Suppressor macrophage treated with lipopolysaccharide for 4 hours (primary cell): ENCODE measurements around the gene CD276.
"Not testable (repeated sequence)": the region's sequence is repeated elsewhere in the genome, so short reads cannot be mapped to it uniquely, and the experiment has no call there.

Experiments
- DNase-seq: peaks from one replicate; pipeline ENCODE4 v3.0.0-alpha.2; 2020

Gene CD276

GRCh38 chr15:73684581-73685455 is 635 bp downstream of the CD276 start:
- no peak for DNase-seq

- DNase-seq: no peak
Measured at GRCh38 chr15:73685981-73686380, 1.8 kb downstream of the CD276 start.

GRCh38 chr15:73686781-73687256 is 2.6 kb downstream of the CD276 start:
- DNase-seq: peak; percentile 91

GRCh38 chr15:73687351-73687750 is 3.2 kb downstream of the CD276 start:
- DNase-seq: no peak

GRCh38 chr15:73688455-73688854 is 4.3 kb downstream of the CD276 start:
- peak; percentile 71 for DNase-seq

- DNase-seq: peak; percentile 52
Measured at GRCh38 chr15:73691396-73691795, 7.2 kb downstream of the CD276 start.

- no peak for DNase-seq
Measured at GRCh38 chr15:73694419-73694818, 10.2 kb downstream of the CD276 start.

GRCh38 chr15:73695773-73696640 is 11.8 kb downstream of the CD276 start:
- no peak for DNase-seq

GRCh38 chr15:73696641-73697001 is 12.4 kb downstream of the CD276 start:
- no peak for DNase-seq

GRCh38 chr15:73697033-73697467 is 12.9 kb downstream of the CD276 start:
- DNase-seq: peak; percentile 76

- no peak for DNase-seq
Measured at GRCh38 chr15:73699249-73700040, 15.3 kb downstream of the CD276 start.

- DNase-seq: peak; percentile 92
Measured at GRCh38 chr15:73700041-73700842, 16.1 kb downstream of the CD276 start.

GRCh38 chr15:73702311-73703239 is 18.4 kb downstream of the CD276 start:
- DNase-seq: not testable (repeated sequence)

- not testable (repeated sequence) for DNase-seq
Measured at GRCh38 chr15:73703601-73704000, 19.4 kb downstream of the CD276 start.

- DNase-seq: not testable (repeated sequence)
Measured at GRCh38 chr15:73704142-73704868, 20.1 kb downstream of the CD276 start.

GRCh38 chr15:73704869-73705645 is 20.9 kb downstream of the CD276 start:
- peak; percentile 69 for DNase-seq

- no peak for DNase-seq
Measured at GRCh38 chr15:73708691-73709090, 24.5 kb downstream of the CD276 start.

- DNase-seq: no peak
Measured at GRCh38 chr15:73709241-73709640, 25.1 kb downstream of the CD276 start.

- no peak for DNase-seq
Measured at GRCh38 chr15:73709686-73710085, 25.5 kb downstream of the CD276 start.
